ENCODE measurements around the gene ACO2. TPM values are rescaled to one million over a fixed set of nuclear protein-coding genes. Genes with fewer than 3 reads are reported as not detected.

Gene ACO2
- total and polyA plus RNA-seq, 2 of the 4 experiments (the other 2 are of a cell fraction): 71.3 to 72.9 TPM

- no peak for TF ChIP-seq SMC3 (IDR thresholded peaks at IDR 0.05; ENCODE audit: low read depth, low read length)
Measured at GRCh38 chr22:41539146-41540005, 70.5 kb downstream of the ACO2 start (continued).

- peaks cover 8 to 66% of the 10 kb centered on the region in 2 experiments for H3K79me1 ChIP-seq (ENCODE audit: low read depth in 1 of 2, low read length in 2 of 2)
- in situ Hi-C loops (cut with MboI; ENCODE audit: low sequenced_read_pairs) (no loop called here), dilution Hi-C loops (cut with HindIII; ENCODE audit: low sequenced_read_pairs, unreplicated experiment) (no loop called here), intact Hi-C loops (cut with micrococcal nuclease) (no loop called here)
- no peak overlapping the region for H3K18ac ChIP-seq (ENCODE audit: low read depth, low read length)
- no peak overlapping the region for H4K91ac ChIP-seq (ENCODE audit: insufficient read depth, low read depth, low read length)
- CTCF ChIA-PET: no interaction called here
- no peaks in the 10 kb centered on the region for H3K27me3 ChIP-seq (ENCODE audit: control insufficient read depth, insufficient read depth, low read length)
- no peak overlapping the region for H4K5ac ChIP-seq (ENCODE audit: low read depth, low read length)
- no peak overlapping the region for H3K56ac ChIP-seq (ENCODE audit: extremely low read depth, insufficient read depth, low read length)
- no peak overlapping the region for H3K14ac ChIP-seq (replicated peaks; ENCODE audit: low read depth, low read length)
- H2BK15ac ChIP-seq (ENCODE audit: low read depth, low read length): no peak overlapping the region
- no peak overlapping the region for H3K4ac ChIP-seq (ENCODE audit: low read depth, low read length)
- no peak overlapping the region for H2BK20ac ChIP-seq (ENCODE audit: low read depth, low read length)
- ATAC-seq (ENCODE audit: low read depth) (no peak), DNase-seq (no peak)
- H3K4me2 ChIP-seq (ENCODE audit: low read depth, low read length): no peak overlapping the region
- no peak overlapping the region for H2AK5ac ChIP-seq (ENCODE audit: low read depth, low read length)
- peaks cover 11% of the 10 kb centered on the region for H3K4me1 ChIP-seq (ENCODE audit: control insufficient read depth, insufficient read depth, low read length)
- peaks cover 53% of the 10 kb centered on the region for H4K20me1 ChIP-seq (ENCODE audit: insufficient read depth, low read length)
- no peak overlapping the region for H2AK9ac ChIP-seq (replicated peaks; ENCODE audit: low read depth, low read length, poor library complexity)
- H2BK120ac ChIP-seq (ENCODE audit: low read depth, low read length): no peak overlapping the region
- 90% methylated on average over 2 of the region's 3 CpGs; no CpG with 5 or more reads in 1 of the 2 experiments for WGBS, 2 experiments (ENCODE audit: extremely low coverage in 2 of 2, insufficient read length in 1 of 2)
- no peak overlapping the region for H3K27ac ChIP-seq (ENCODE audit: insufficient read depth, low read length)
- POLR2A ChIA-PET (ENCODE audit: unreplicated experiment): no interaction called here
- no peak overlapping the region for H2BK5ac ChIP-seq (ENCODE audit: low read depth, low read length, poor library complexity, severe bottlenecking)
- no peak overlapping the region for H3K23ac ChIP-seq (ENCODE audit: low read depth, low read length)
- H3K4me3 ChIP-seq (ENCODE audit: insufficient read depth, low read depth, low read length): no peak overlapping the region
- no peak overlapping the region for H3K9ac ChIP-seq (ENCODE audit: low read depth, low read length)
- peaks cover 24% of the 10 kb centered on the region for H3K9me1 ChIP-seq (ENCODE audit: insufficient read depth, low read length)
- H3K36me3 ChIP-seq (ENCODE audit: control insufficient read depth, insufficient read depth, low read length): peaks cover 24% of the 10 kb centered on the region
- no peaks in the 10 kb centered on the region for H3K9me3 ChIP-seq (ENCODE audit: control insufficient read depth, insufficient read depth, low read length)
- no TSS peak for BruUV-seq (replicated peaks)
- no peak overlapping the region for H2AFZ ChIP-seq (replicated peaks; ENCODE audit: low read length, poor library complexity)
- H4K8ac ChIP-seq (ENCODE audit: low read depth in 2 of 2, low read length in 2 of 2): no peak overlapping the region
- TF ChIP-seq POLR2A (IDR thresholded peaks at IDR 0.05; ENCODE audit: low read depth, low read length) (no peak), NFE2L2 (IDR thresholded peaks at IDR 0.05; ENCODE audit: low read depth, low read length) (no peak), RCOR1 (IDR thresholded peaks at IDR 0.05; ENCODE audit: insufficient replicate concordance, low read length) (no peak), SMC3 (IDR thresholded peaks at IDR 0.05; ENCODE audit: low read depth, low read length) (no peak), MXI1 (IDR thresholded peaks at IDR 0.05; ENCODE audit: borderline replicate concordance, low read depth, low read length) (no peak), USF2 (IDR thresholded peaks at IDR 0.05; ENCODE audit: low read depth, low read length) (no peak), MAFK (IDR thresholded peaks at IDR 0.05; ENCODE audit: low read depth, low read length) (no peak), FOS (IDR thresholded peaks at IDR 0.05; ENCODE audit: low read depth, low read length) (no peak), CEBPB (IDR thresholded peaks at IDR 0.05; ENCODE audit: low read depth, low read length) (no peak), ELK1 (IDR thresholded peaks at IDR 0.05; ENCODE audit: borderline replicate concordance, low read depth, low read length) (no peak), RFX5 (IDR thresholded peaks at IDR 0.05; ENCODE audit: low read depth, low read length) (no peak), BHLHE40 (IDR thresholded peaks at IDR 0.05; ENCODE audit: low read depth, low read length) (no peak), CTCF (conservative IDR thresholded peaks at IDR 0.05; ENCODE audit: low read depth, low read length) (no peak)
Measured at GRCh38 chr22:41540006-41540315, 71.0 kb downstream of the ACO2 start.
